SK-N-MC (cell line): ENCODE data around the gene HDHD2.

Experiments used
- DNase-seq: peaks from one replicate; pipeline ENCODE4 v3.0.0-alpha.2; 2011; ENCODE audit warnings: low read depth, low spot score
- H3K27ac ChIP-seq: fragments of 200-600 bp; sonication (generic); 2 replicates; pipeline ENCODE4 v1.5.1; 2016; ENCODE audit warnings: mixed run types
- H3K36me3 ChIP-seq: fragments of 200-600 bp; sonication (generic); 2 replicates; pipeline ENCODE4 v1.6.1; 2017; ENCODE audit warnings: antibody characterized with exemption, low read length, mixed read lengths; ENCODE audit not compliant: insufficient read depth
- H3K4me3 ChIP-seq: fragments of 200-600 bp; sonication (generic); 2 replicates; pipeline ENCODE4 v1.5.1; 2016
- H3K9ac ChIP-seq: fragments of 200-600 bp; sonication (generic); 2 replicates; pipeline ENCODE4 v1.8.0; 2017; ENCODE audit warnings: mixed run types, mixed read lengths; ENCODE audit not compliant: insufficient read length
- H3K9me3 ChIP-seq: fragments of 200-600 bp; sonication (generic); 2 replicates; pipeline ENCODE4 v1.6.1; 2017; ENCODE audit warnings: low read depth, mild to moderate bottlenecking, antibody characterized with exemption, low read length, moderate library complexity, mixed read lengths
- EZH2 ChIP-seq: fragments of 200-600 bp; sonication (generic); IDR thresholded peaks from one replicate; pipeline ENCODE4 v1.6.1; 2017; ENCODE audit warnings: antibody characterized with exemption
- FOXP2 ChIP-seq: optimal IDR thresholded peaks from 2 replicates; pipeline ENCODE3; 2011; ENCODE audit warnings: mild to moderate bottlenecking, moderate library complexity; ENCODE audit not compliant: insufficient read depth; ENCODE audit errors: extremely low read length, control extremely low read depth
- POLR2AphosphoS5 ChIP-seq: IDR thresholded peaks from 2 replicates; pipeline ENCODE4 v1.6.1; 2012; ENCODE audit warnings: mild to moderate bottlenecking, low read depth, low read length, borderline replicate concordance

Gene HDHD2

GRCh38 chr18:47120428-47120827 is 29.9 kb downstream of the HDHD2 start:
- Histone ChIP-seq H3K36me3 (no peaks in the 10 kb centered on the region), H3K4me3 (no peak overlapping the region), H3K27ac (no peak overlapping the region), H3K9ac (no peak overlapping the region), H3K9me3 (no peaks in the 10 kb centered on the region)
- TF ChIP-seq POLR2AphosphoS5 = no peak
- DNase-seq = no peak

GRCh38 chr18:47118981-47119380 is 31.3 kb downstream of the HDHD2 start:
- H3K9ac ChIP-seq = no peak overlapping the region
- DNase-seq = no peak
- no peaks in the 10 kb centered on the region for H3K9me3 ChIP-seq
- no peak overlapping the region for H3K4me3 ChIP-seq
- TF ChIP-seq EZH2 = no peak
- no peak for TF ChIP-seq POLR2AphosphoS5
- no peak for TF ChIP-seq FOXP2
- no peak overlapping the region for H3K27ac ChIP-seq
- 0 out of 2 replicates have a peak, but pooled peaks cover 6% of the 10 kb centered on the region for H3K36me3 ChIP-seq

GRCh38 chr18:47115205-47115604 is 35.1 kb downstream of the HDHD2 start:
- peaks cover 17% of the 10 kb centered on the region; the same call in 1 of the 2 replicates for H3K36me3 ChIP-seq
- no peak for DNase-seq

GRCh38 chr18:47113796-47114540 is 36.3 kb downstream of the HDHD2 start:
- H3K36me3 ChIP-seq = peaks cover 17% of the 10 kb centered on the region; the same call in 1 of the 2 replicates
- H3K9ac ChIP-seq = no peak overlapping the region
- H3K4me3 ChIP-seq = no peak overlapping the region
- no peak overlapping the region for H3K27ac ChIP-seq
- DNase-seq = no peak
- TF ChIP-seq POLR2AphosphoS5 = no peak
- TF ChIP-seq FOXP2 = no peak
- no peak for TF ChIP-seq EZH2
- no peaks in the 10 kb centered on the region for H3K9me3 ChIP-seq

More at GRCh38 chr18:47115205-47115604, 35.1 kb downstream of the HDHD2 start:
- no peaks in the 10 kb centered on the region for H3K9me3 ChIP-seq
- H3K4me3 ChIP-seq = no peak overlapping the region
- TF ChIP-seq EZH2 = no peak
- no peak overlapping the region for H3K27ac ChIP-seq
- no peak overlapping the region for H3K9ac ChIP-seq

GRCh38 chr18:47110492-47111274 is 39.6 kb downstream of the HDHD2 start:
- Histone ChIP-seq H3K36me3 (peaks cover 17% of the 10 kb centered on the region; the same call in 1 of the 2 replicates), H3K27ac (no peak overlapping the region), H3K9ac (no peak overlapping the region), H3K9me3 (no peaks in the 10 kb centered on the region), H3K4me3 (no peak overlapping the region)
- no peak for DNase-seq
- TF ChIP-seq FOXP2 = no peak
- TF ChIP-seq POLR2AphosphoS5 = no peak

- Histone ChIP-seq H3K36me3 (peaks cover 11% of the 10 kb centered on the region; the same call in 1 of the 2 replicates), H3K4me3 (no peak overlapping the region), H3K9me3 (no peaks in the 10 kb centered on the region), H3K27ac (no peak overlapping the region), H3K9ac (no peak overlapping the region)
- TF ChIP-seq POLR2AphosphoS5 = no peak
- no peak for TF ChIP-seq FOXP2
- TF ChIP-seq EZH2 = no peak
- DNase-seq = no peak
These were observed 40.6 kb downstream of the HDHD2 start for GRCh38 chr18:47109720-47110119.

GRCh38 chr18:47108998-47109405 is 41.3 kb downstream of the HDHD2 start:
- no peak for DNase-seq
- Histone ChIP-seq H3K9me3 (no peaks in the 10 kb centered on the region), H3K36me3 (peaks cover 11% of the 10 kb centered on the region; the same call in 1 of the 2 replicates), H3K27ac (no peak overlapping the region), H3K4me3 (no peak overlapping the region), H3K9ac (no peak overlapping the region)
- TF ChIP-seq POLR2AphosphoS5 = no peak
- no peak for TF ChIP-seq FOXP2
- TF ChIP-seq EZH2 = no peak

GRCh38 chr18:47108373-47108772 is 41.9 kb downstream of the HDHD2 start:
- no peak overlapping the region for H3K27ac ChIP-seq
- TF ChIP-seq POLR2AphosphoS5 (no peak), EZH2 (no peak), FOXP2 (no peak)
- DNase-seq = no peak

More at GRCh38 chr18:47108373-47108772, 41.9 kb downstream of the HDHD2 start:
- Histone ChIP-seq H3K9me3 (no peaks in the 10 kb centered on the region), H3K9ac (no peak overlapping the region), H3K4me3 (no peak overlapping the region), H3K36me3 (peaks cover 11% of the 10 kb centered on the region; the same call in 1 of the 2 replicates)
